AG08395 (cell line): Measurements from ENCODE around the gene ANAPC7.

Source experiments
- DNase-seq: peaks from one replicate; pipeline ENCODE4 v3.0.0; 2012; ENCODE audit warnings: mixed read lengths, low spot score

ANAPC7 gene

DNA sequence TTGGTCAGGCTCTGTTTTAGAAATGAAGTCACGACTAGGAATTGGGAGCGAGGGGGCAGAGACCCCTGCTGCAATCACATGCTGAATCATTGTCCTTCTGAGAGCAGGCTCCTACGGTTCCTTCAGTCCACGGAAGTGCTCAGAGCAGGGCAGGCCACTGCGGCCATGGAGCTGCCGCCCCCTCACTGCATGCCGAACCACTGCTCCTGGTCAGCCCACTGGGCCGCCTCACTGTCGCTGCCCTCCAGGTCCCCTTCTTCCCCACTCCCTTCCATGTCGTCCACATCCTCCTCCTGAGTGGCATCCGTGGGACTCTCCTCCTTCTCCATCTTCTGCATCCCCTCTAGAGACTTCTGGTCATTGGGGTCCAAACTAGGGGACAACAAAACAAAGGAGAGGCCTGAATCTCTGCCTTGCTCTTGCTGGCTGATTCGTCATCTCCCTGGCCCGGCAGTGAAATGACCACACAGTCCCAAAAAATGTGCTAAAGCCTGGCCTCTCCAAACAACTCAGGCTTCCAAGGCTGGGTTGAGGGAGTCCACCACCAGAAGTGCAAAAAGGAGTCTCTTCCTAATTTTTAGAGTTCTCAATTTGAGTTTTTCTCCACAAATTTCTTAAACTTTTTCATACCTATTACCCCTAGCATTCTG lies 29.4 kb downstream of the ANAPC7 start:
- DNase-seq: no peak

DNA sequence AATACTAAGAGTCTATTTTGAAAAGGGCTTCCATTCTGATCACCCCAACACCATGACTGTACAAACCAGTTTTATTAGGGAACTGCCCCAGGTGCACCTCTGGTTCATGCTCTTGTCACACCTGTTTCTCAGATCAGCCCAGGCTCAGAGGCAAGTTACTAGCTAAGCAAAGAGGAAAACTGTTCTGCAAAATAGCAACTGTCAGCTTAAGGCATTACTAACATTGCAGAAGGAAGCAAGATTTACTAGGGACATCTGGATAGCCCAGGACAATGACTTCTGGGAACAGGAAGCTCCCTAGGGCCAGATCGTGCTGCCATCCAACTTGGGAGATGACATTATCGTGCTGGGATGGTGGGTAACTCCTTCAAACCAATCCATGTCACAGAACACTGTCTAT lies 30.1 kb downstream of the ANAPC7 start:
- no peak for DNase-seq

DNA sequence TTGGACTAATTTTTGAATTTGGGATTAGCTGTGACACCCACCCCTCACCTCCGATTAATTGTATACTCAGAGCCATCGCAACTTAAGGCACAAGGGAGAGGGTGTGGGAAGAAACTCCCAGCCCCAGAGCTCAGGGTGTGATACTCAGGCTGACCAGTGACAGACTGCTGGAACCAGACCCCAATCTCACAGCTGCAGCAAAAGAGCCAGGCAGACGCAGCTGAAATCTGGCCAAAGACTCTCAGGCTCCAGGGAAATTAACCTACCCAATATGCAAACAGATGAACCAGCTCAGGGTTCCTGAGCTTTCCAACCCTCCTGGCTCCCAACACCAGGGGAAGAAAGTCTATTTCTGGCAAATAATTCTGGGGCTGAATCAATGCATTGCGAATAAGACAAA lies 30.5 kb downstream of the ANAPC7 start:
- DNase-seq: no peak

DNA sequence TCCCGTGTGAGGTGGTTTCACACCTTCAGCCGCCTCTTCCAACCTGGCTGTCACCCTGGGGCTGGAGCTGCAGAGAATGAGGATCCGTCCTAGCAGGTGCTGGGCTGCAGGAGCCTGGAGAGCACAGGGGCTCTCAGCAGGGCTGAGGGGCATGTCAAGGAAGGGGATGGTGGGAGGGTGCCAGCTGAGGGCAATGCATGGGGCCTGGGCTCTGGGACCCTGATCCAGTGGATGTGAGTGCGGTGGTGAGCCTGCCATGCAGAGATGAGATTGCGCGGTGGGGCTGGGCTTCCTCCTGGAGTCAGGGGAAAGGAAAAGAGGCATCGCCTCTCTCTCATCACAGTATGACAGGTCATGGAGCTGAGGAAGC lies 31.5 kb downstream of the ANAPC7 start:
- no peak for DNase-seq

DNA sequence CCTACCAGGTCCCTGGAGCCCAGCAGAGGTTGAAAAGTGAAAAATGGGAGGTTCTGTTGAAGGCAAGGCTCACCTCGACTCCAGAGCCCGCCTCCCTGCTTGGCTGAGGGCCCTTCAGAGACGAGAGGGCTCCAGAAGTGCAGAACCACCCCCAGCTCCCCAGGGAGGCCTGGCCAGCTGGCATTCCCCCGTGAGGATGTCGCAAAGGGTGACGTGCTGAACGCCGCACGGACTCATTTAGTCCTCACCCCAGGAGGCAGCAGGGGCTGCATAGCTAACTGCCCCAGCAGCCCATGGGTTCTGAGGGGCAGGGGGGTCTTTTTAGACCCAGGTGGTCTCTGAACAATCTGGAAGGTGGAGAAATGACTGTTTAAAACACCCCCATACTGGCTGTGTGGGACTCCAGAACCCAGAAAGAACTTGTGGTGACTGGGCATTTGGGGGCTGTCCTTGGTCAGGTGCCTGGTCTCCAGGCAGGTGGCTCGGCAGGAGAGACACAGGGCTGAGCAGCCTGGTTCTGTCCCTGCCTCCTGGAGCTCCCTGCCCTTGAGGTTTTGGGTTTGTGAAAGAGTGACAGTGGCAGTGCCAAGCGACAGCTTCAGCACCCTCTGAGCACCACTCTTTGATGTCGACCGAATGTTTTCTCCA lies 32.0 kb downstream of the ANAPC7 start:
- DNase-seq: no peak

DNA sequence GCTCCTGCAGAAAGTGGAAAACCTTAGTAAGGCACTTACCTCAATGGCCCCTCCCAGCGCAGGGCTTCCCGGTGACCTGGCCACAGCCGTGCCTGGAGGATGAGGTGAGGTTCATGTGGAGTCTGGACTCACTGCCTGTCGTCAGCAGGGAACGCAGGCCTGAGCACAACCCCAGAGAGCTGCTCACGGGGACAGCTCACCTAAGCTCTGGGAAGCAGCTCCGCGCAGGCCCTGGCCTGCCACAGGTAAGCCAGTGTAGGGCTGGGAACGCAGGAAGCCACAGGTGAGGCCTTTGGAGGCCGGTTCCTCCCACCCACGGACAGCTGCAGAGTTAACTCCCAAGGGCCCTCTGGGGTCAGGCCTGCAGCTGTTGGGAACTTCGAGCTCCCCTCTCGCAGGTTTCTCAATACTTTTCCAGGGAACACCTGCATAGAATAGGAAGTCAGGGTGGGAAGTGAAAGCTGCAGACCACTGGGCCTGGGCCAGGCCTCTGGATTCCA lies 32.7 kb downstream of the ANAPC7 start:
- no peak for DNase-seq

DNA sequence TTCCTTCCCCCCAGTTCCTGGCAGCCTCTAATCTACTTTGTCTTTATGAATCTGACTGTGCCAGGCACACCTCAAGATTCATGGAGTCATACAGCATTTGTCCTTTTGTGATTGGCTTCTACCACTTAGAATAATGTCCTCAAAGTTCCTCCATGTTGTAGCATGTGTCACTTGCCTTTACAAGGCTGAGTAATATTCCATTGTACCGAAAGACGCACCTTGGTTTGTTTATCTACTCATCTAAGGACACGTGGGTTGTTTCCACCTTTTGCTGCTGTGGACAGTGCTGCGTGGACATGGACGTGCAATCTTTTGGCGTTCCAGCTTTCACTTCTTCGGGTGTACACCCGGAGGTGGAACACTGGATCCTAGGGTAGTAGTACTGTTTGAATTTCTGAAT lies 33.5 kb downstream of the ANAPC7 start:
- no peak for DNase-seq

DNA sequence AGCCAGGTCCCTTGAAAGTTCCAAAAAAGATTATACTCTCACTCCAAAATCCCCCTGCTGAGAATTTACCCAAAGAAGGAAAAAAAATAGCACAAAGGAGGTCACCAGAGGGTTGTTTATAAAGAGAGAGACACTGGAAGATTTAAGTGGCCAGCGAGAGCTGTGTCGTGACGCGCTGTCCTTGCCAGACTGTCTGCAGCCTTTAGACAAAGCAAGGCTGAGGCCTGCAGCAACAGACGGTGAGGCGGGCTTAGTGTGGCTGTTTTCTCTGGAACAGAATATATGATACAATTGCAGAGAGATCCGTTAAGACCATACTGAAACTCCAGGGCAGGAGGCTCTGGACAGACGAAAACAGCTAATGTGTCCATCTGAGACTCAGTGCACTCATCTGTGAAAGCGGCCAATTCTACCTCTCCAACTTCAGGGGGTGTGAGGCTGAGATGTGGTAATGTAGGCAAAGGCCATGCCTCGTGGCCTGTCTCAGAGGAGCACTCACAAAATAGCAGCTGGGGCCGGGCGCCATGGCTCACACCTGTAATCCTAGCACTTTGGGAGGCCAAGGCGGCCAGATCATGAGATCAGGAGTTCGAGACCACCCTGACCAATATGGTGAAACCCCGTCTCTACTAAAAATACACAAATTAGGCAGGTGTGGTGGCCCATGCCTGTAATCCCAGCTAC lies 36.2 kb downstream of the ANAPC7 start:
- no peak for DNase-seq

DNA sequence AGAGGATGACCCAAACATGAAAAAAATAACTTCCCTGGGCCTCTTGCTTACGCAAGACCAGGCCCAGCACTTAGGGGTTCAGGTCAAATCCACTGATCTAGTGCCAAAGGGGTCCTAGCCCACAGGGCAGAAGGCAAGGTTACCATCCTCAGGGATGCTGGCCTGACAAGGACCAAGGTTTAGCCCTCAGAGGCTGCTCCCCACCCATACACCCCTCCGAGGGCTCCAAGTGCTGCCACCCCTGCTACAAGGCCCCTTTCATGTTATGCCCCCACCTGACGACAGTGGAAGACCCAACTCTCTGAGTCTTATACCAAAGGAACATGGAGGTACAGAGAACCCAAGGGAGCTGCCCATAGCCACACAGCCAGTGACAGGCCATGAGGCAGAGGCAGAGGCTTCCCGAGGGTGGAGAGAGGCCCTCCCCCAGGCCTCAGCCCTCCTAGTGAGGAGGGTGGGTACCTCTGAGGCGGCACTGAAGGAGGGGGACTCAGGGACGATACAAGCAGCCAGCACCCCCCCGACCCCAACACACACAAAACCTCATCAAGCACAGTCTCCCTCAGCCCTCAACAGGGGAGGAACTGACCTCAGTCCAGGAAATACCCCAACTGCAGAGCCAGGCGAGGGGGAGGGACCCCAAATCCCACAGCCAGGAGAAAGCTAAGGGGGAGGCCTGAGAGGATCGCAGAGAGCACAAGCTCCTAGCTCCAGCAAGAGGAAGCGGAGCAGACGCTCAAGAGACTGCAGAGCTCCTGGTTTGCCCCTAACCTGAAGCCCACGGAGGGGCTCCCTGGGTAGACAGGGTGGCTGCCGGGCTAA lies 37.0 kb downstream of the ANAPC7 start:
- DNase-seq: no peak

DNA sequence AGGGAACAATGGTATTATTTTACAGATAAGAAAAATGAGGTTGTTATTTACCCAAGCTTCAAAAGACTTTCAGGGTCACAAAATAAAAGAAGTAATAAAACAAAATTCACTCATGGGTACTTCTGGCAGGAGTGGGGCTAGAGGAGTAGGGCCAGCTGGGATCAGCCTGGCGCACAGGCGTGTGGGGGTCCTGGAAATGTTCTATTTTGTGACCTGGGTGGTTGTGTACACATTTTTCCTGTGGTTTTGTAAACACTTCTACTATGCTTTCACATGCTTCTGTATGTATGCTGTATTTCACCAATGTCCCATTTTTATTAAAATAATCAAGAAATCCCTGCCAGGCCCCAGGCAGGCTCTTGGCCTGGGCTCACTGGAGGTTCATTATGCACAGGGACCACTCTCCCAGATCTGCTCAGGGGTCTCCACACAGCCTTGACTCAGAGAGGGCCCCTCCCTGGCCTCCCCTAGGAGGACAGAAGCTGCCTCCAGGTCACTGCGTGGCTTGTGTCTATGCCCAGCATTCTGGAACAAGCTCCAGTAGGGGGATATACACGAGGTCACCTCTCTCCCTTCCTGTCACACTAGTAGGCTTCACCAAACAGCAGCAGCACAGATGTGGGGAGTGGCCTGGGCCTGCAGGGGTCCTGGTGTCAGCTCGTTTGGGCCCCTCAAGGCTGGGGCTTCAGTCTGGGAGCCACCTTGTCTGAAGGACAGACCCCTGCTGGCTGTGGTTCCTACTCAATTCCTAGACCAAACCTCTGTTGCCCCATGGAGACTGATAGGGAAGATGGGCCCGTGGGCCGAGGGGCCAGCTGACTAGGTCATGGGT lies 37.8 kb downstream of the ANAPC7 start:
- DNase-seq: no peak

DNA sequence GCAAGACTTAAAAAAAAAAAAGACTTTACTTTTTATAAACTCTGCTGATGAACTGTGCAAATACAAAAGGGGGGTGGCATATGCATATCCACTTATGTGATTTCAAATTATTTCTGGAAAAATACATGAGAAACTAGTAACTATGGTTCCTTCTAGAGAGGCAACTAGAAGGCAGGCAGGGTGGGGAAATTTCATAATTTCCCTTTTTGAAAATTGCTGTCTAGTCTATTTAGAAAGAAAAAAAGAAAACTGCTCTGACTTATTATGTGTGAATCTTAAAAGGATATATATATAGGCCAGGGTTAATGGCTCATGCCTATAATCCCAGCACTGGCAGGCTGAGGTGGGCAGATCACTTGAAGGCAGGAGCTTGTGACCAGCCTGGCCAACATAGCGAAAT lies 42.3 kb downstream of the ANAPC7 start:
- DNase-seq: no peak

DNA sequence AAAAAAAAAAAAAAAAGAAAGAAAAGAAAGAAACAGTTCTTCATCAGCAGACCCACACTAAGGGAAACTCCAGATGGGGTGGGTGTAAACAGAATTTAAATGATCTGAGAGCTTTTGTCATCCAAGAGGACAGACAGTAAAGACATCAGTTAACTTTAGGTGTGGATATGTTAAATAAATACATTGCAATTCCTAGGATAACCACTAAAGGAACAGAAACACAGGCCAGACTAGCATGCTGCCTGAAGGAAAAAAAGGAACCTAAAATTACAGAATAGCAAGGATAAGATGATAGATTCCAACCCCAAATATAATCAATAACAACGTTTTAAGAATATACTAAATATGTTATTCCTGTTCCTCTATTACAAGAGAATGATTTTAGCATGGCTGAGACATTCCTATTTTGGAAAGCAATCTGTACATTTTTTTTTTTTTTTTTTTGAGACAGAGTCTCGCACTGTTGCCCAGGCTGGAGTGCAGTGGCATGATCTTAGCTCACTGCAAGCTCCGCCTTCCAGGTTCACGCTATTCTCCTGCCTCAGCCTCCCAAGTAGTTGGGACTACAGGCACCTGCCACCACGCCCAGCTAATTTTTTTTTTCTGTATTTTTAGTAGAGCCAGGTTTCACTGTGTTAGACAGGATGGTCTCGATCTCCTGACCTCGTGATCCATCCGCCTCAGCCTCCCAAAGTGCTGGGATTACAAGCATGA lies 45.0 kb downstream of the ANAPC7 start:
- peak; percentile 40 for DNase-seq

DNA sequence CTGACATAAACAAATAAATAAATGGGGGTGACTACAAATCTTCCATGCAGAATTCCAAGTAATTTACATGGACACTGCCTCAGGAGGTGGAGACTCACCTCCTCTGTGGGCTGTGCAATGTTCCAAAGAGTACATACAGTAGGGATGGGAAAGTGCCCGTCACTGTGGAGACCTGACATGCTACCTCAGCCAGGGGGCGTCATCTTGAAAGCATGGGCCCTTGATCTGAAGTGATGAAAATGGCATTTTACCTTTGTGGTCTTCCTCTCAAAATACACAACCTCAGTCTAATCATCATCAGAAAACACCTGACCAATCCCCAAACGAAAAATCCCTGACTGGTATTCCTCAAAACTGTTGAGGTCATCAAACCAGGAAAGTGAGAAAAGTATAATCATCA lies 48.4 kb downstream of the ANAPC7 start:
- DNase-seq: peak; percentile 27

DNA sequence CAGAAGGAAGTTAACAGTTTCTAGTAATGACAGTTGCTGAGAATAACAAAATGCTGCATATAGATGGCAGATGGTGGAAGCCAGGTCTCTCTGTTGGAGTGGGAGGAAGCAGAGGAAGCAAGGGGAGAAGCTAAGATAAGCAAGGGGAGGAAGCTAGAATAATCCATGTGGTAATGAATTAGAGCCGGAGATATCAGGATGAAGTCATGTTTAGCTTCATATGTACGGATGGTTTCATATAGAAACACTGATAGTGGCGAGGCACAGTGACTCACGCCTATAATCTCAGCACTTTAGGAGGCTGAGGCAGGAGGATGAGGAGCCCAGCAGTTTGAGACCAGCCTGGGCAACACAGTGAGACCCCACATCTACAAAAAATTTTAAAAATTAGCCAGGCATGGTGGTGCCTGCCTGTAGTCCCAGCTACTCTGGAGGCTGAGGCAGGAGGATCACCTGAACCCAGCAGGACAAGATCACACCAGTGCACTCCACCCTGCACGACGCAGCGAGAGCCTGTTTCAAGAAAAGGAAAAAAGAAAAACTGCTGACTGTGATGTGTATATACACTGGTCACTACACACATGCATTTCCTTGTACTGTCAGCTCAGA lies 49.2 kb downstream of the ANAPC7 start:
- DNase-seq: no peak

DNA sequence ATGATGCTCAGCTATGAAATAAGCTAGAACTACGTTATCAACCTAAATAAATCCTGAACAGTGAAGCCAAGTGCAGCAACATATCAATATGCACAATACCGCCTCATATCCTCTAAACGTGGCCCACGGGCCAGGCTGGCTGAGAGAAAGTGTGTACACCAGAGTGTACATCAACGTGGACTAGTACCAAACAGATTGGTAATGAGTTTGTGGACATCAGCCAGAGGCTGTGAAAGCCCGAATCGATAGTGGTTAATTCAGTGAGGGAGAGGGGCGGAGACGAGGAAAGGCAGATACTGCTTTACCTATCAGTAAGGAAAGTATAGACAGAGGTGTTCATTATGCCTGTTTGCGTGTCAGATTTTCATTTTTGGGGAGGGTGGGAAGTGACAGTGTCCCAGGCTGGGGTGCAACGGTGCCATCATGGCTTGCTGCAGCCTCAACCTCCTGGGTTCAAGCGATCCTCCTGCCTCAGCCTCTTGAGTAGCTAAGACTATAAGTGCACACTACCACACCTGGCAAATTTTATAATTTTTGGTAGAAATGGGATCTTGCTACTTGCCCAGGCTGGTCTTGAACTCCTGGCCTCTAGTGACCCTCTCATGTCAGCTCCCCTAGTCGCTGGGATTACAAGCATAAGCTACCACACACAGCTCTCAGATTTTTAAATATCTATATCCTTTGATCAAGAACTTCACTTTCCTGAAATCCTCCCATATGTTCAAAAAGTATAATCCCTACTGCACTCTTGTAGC lies 50.1 kb downstream of the ANAPC7 start:
- DNase-seq: no peak

DNA sequence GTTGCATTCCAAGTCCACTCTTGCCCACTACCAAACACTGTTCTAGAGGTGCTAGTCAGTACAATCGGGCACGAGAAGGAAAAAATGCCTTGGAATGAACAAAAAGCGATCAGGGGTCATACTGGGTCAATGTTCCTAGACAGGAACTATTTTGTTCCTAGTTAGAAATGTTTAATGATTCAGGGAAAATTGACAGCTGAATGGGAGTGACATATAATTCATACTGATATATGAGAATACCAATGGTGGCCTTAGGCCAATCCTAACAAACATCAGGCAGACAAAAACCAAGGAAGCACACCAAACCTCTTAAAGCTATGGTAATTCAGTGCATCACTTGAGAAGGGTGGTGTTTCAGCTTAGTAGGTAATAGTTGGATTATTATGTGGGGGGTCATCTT lies 51.1 kb downstream of the ANAPC7 start:
- DNase-seq: no peak

DNA sequence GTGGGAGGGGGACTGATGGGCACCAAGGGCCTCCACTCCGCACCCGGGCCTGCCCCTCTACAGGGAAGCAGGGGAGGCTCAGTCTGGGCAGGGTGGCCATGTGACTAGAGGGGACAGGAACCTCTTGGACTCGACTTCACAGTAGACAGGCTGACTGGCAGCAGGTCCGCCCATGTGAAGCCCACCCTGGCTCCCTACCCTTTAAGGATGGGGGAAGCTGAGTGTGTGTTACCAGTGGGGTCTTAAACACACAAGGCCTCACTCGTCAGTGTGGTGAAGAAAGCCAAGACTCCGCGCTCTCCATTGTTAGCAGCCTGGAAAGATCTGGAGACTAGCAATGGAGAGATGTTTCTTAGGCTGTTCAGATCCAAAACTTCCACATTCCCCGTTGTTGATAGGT lies 52.4 kb downstream of the ANAPC7 start:
- no peak for DNase-seq

DNA sequence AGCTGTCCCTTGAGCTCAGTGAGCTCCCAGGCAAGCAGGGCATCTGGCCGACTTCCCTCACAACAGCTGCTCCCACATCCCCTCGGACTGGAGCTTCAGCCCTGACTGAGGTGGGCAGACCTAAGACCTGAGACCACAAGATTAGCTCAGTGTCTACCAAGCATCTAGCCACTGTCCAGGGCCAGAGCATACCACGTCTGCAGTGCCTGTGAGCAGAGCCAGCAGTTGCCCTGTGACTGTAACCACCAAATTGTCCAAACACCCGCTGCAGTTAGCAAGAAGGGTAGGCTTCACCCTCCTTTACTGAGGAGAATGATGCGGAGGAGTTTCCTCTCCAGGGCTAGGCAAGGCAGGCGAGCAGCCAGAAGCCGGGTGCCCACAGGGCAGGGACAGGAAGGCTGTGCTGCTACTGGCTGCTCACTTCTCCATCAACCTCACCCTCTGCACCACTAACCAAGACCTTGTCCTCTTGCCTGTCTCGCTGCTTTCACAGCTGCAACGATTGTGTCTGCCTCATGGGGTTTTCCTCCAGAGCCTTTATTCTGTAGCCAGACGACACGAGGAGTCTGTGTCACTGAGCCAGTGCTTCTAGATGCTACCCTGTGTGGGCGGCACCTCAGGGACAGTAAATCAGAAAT lies 53.9 kb downstream of the ANAPC7 start:
- no peak for DNase-seq

DNA sequence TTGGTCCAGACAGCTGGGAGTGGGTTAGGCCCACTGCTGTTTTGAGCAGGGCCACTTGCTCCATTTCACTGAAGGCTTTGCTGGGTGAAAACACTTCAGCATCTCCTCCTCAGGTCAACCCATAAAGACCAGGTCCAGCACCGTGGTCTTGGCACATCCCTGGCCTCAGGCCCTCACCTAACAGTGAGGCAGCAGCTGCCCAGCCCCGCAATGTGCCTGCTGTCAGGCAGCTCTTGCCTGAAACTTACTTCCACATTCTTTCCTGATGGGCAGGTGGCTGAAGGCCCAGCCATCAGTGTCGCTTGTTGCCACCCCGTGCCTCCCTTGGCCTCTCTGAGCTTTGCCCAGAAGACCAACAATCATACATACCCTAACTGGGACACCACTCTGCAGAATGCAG lies 54.4 kb downstream of the ANAPC7 start:
- DNase-seq: no peak
